GM12891 (cell line): ENCODE data around the gene AGPS.

ENCODE experiments used
- POLR2A ChIP-seq: IDR thresholded peaks from 2 replicates; pipeline ENCODE4 v1.6.1; 2011; ENCODE audit warnings: low read depth, low read length, control low read depth
- POLR2AphosphoS5 ChIP-seq: IDR thresholded peaks from 2 replicates; pipeline ENCODE4 v1.6.1; 2011; ENCODE audit warnings: low read depth, low read length, control low read depth
- POU2F2 ChIP-seq: IDR thresholded peaks from 2 replicates; pipeline ENCODE4 v1.6.1; 2011; ENCODE audit warnings: low read depth, mild to moderate bottlenecking, control low read depth, low read length, moderate library complexity
- SPI1 ChIP-seq: IDR thresholded peaks from 2 replicates; pipeline ENCODE4 v1.6.1; 2011; ENCODE audit warnings: low read depth, low read length, control low read depth
- TAF1 ChIP-seq: IDR thresholded peaks from 2 replicates; pipeline ENCODE4 v1.6.1; 2011; ENCODE audit warnings: low read depth, low read length, control low read depth

DNA sequence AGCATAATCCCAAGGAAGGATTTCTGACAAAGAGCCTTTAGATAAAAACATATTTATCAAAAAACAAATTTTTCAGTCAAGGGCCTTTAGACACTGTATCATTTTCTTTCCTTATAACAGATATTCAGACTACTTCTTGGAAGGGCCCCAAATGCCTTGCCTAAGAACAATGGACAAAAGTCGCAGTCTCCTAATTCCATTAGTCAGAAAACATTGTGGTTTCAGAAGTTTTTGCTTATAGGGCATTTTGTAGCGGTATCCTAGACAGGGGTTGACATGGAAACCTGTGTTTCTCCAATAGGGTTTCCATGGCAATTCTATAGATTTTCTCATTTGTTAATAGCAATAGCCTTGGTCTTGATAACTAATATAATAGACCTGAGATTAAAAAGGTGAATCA, 36.7 kb upstream of the AGPS start:
- TF ChIP-seq TAF1 (no peak), POLR2AphosphoS5 (no peak), POLR2A (no peak), SPI1 (no peak), POU2F2 (no peak)
